Measurements from ENCODE around the gene TMEM151B.
"Not testable (repeated sequence)": the region's sequence is repeated elsewhere in the genome, so short reads cannot be mapped to it uniquely, and the experiment has no call there.

Gene TMEM151B

DNA sequence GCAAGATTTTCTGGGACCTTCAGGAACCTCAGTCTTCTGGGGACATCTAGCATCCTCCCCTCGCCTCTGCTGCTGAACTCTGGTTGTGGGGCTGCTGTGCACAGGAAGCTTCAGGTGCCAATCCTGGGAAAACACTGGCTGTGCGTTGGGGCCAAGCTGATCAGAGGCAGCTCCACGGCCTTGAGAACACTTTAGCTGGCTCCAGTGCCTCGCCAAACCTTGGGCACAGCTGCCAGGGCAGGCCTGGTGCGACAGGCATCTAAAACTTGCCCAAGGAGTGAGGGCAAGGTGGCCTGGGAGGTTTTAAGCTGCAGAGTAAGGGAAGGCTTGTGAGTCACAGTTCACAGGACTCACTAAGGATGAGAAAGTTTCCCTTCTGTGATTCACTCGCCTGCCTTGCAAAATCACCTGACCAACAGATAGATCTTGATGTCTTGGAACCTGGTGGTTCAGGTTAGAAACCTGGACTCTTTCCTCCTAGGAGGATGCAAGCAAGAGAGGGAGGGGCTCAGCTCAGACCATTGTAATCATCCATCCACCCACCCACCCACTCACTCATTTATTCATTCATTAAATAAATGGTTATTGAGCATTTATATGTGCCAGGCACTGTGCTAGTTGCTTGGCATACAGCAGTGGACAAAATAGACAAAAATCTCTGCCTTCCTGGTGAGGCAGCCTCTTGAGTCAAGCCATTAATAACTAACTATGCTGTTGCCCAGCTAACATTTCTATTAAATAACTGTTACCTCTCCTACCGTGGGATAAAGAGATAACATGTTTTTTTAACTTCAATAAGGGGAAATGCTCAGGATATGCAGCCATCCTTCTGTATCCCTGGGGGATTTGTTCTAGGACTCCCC is 69.7 kb downstream of the TMEM151B start:
- DNase-seq: no peak

GRCh38 chr6:44341095-44341890 is 71.0 kb downstream of the TMEM151B start:
- DNase-seq: no peak

GRCh38 chr6:44342052-44342451 is 71.8 kb downstream of the TMEM151B start:
- DNase-seq: no peak

- no peak for DNase-seq
These were observed 72.2 kb downstream of the TMEM151B start, which contains the start of gene SPATS1 for GRCh38 chr6:44342489-44342888. Gene SPATS1 (plus strand): TSS chr6:44342650. CDS start chr6:44343096, 446 bp downstream.

- DNase-seq: not testable (repeated sequence)
These were observed 76.6 kb downstream of the TMEM151B start for GRCh38 chr6:44346818-44347217.

GRCh38 chr6:44349904-44350649 is 79.8 kb downstream of the TMEM151B start:
- no peak for DNase-seq

DNA sequence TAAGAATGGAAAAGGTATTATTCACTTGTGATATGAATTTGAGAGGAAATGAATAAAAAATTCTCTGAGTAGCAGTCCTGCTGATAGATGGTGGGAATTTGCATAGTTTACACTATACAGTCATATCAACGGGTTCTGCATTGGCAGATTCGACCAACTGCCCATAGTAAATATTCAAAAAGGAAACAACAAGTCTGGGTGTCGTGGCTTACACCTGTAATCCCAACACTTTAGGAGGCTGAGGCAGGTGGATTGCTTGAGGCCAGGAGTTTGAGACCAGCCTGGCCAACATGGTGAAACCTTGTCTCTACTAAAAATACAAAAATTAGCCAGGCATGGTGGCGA is 80.4 kb downstream of the TMEM151B start:
- not testable (repeated sequence) for DNase-seq

- no peak for DNase-seq
These were observed 82.0 kb downstream of the TMEM151B start for GRCh38 chr6:44352259-44352658.

DNA sequence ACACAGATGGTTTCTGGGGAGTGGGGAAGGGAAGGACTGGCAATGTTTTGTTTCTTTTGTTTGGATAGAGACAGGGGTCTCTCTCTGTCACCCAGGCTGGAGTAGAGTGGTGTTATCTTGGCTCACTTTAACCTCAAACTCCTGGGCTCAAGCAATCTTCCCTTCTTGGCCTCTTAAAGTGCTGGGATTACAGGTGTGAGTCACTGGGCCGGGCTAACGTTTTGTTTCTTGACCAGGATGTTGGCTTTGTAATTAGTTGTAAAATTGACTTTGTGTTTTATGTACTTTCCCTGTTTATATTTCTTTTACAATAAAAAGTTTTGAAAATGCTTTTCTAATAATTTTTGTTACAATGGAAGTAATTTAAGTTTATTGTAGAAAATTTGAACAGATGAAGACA is 83.1 kb downstream of the TMEM151B start:
- DNase-seq: no peak

- DNase-seq: no peak
These were observed 85.4 kb downstream of the TMEM151B start for GRCh38 chr6:44355640-44356039.

GRCh38 chr6:44356487-44356886 is 86.2 kb downstream of the TMEM151B start:
- DNase-seq: no peak

All from CD4-positive, alpha-beta T cell treated with Interleukin-17A for 4 hours (primary cell).